GM21786 (cell line): ENCODE measurements around the gene FRMD4A.

Experiments used
- ATAC-seq: cut with Tn5 transposase; IDR thresholded peaks from one replicate; pipeline ENCODE4 v1.9.1; 2021; ENCODE audit not compliant: unreplicated experiment

Gene FRMD4A

GRCh38 chr10:14294347-14295059 is 36.2 kb downstream of the FRMD4A start:
- no peak for ATAC-seq

GRCh38 chr10:14293526-14293925 is 37.2 kb downstream of the FRMD4A start:
- ATAC-seq: no peak

- ATAC-seq: no peak
These were observed 39.4 kb downstream of the FRMD4A start for GRCh38 chr10:14291296-14291695.

- ATAC-seq: no peak
These were observed 44.7 kb downstream of the FRMD4A start for GRCh38 chr10:14285941-14286560.

- ATAC-seq: no peak
These were observed 48.4 kb downstream of the FRMD4A start for GRCh38 chr10:14282276-14282675.

- no peak for ATAC-seq
These were observed 52.2 kb downstream of the FRMD4A start for GRCh38 chr10:14278533-14278932.

- no peak for ATAC-seq
These were observed 54.5 kb downstream of the FRMD4A start for GRCh38 chr10:14276210-14276609.

GRCh38 chr10:14271621-14272020 is 59.1 kb downstream of the FRMD4A start:
- no peak for ATAC-seq

- no peak for ATAC-seq
These were observed 60.4 kb downstream of the FRMD4A start for GRCh38 chr10:14270370-14270769.

- ATAC-seq: no peak
These were observed 65.0 kb downstream of the FRMD4A start for GRCh38 chr10:14265709-14266108.

GRCh38 chr10:14262836-14263425 is 67.8 kb downstream of the FRMD4A start:
- ATAC-seq: no peak

- ATAC-seq: no peak
These were observed 69.4 kb downstream of the FRMD4A start for GRCh38 chr10:14261336-14261735.

- no peak for ATAC-seq
These were observed 70.8 kb downstream of the FRMD4A start for GRCh38 chr10:14259696-14260566.

GRCh38 chr10:14254368-14254767 is 76.4 kb downstream of the FRMD4A start:
- ATAC-seq: no peak

GRCh38 chr10:14253711-14254110 is 77.0 kb downstream of the FRMD4A start:
- no peak for ATAC-seq

GRCh38 chr10:14253079-14253478 is 77.6 kb downstream of the FRMD4A start:
- ATAC-seq: no peak

GRCh38 chr10:14250496-14251076 is 80.1 kb downstream of the FRMD4A start:
- ATAC-seq: no peak

- ATAC-seq: no peak
These were observed 83.2 kb downstream of the FRMD4A start for GRCh38 chr10:14247377-14248116.

- no peak for ATAC-seq
These were observed 85.9 kb downstream of the FRMD4A start for GRCh38 chr10:14244801-14245211.

- no peak for ATAC-seq
These were observed 86.6 kb downstream of the FRMD4A start for GRCh38 chr10:14244147-14244546.
